Subcutaneous abdominal adipose tissue (tissue), 5 donors: ENCODE results near the gene DPYSL4.

Source experiments
- H3K27ac ChIP-seq: one replicate; pipeline ENCODE4 v1.7.0; 2013; ENCODE audit warnings: low read depth, mild to moderate bottlenecking, inconsistent platforms, low read length, moderate library complexity
- H3K27me3 ChIP-seq, 5 donors: one replicate each; pipeline ENCODE4 v1.7.0; 2013; ENCODE audit warnings: low read length in 5 of 5, inconsistent platforms in 1 of 5; ENCODE audit not compliant: control insufficient read depth in 5 of 5, insufficient read depth in 4 of 5
- H3K36me3 ChIP-seq, 5 donors: one replicate each; pipeline ENCODE4 v1.7.0; 2013; ENCODE audit warnings: low read length in 5 of 5; ENCODE audit not compliant: control insufficient read depth in 5 of 5, insufficient read depth in 5 of 5
- H3K4me1 ChIP-seq, 5 donors: one replicate each; pipeline ENCODE4 v1.7.0; 2013; ENCODE audit warnings: low read length in 5 of 5, mild to moderate bottlenecking in 3 of 5, moderate library complexity in 1 of 5; ENCODE audit not compliant: control insufficient read depth in 5 of 5, insufficient read depth in 5 of 5
- H3K4me3 ChIP-seq, 5 donors: one replicate each; pipeline ENCODE4 v1.7.0; 2013; ENCODE audit warnings: low read length in 5 of 5, low read depth in 1 of 5
- H3K9ac ChIP-seq, 5 donors: one replicate each; pipeline ENCODE4 v1.7.0; 2013; ENCODE audit warnings: low read length in 5 of 5, mild to moderate bottlenecking in 4 of 5, moderate library complexity in 3 of 5
- H3K9me3 ChIP-seq, 5 donors: one replicate each; pipeline ENCODE4 v1.7.0; 2013; ENCODE audit warnings: low read length in 5 of 5; ENCODE audit not compliant: control insufficient read depth in 5 of 5
- donor health status: healthy.
- donor health status: healthy.
- donor health status: healthy.
- donor health status: healthy.
- donor health status: healthy.

Gene DPYSL4

DNA sequence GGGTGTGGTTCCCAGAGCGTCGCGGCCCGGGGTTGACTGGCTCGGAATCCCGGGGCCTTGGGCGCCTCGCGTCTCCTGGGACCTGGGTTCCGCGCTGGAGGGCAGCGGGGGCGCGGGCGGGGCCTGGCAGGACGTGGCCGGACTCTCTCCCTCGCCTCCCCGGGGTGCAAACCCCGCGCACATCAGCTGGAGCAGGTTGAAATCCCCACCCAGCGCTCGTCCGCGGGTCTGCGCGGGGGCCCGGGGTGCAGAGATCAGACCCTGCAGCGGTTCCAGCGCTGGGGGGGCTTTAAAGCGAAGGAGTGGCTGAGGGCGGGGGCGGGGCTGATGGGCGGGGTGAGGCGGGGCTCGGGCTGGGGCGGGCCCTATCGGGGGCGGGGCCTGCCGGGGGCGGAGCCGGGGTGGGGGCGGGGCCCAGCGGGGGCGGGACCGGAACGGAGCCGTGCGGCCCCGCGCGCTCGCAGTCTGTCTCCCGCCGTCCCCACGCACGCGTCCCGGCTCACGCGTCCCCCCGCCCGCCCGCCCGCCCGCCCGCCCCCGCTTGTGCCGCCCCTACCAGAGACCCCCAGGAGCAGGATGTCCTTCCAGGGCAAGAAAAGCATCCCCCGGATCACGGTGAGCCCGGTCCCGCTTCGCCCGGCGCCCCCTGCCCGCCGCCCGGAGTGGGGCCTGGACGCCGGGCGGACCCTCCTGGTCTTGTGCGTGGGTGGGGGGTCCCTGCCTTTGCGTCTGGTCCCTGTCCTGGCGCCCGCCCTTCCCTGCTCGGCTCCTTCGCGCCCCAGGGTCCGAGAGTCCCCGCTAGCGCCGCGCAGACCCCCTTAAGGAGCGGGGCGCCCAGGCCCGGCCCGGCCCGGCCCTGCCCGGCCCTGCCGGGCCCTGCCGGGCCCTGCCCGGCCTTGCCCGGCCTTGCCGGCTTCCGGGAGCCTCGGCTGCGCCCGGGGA lies at the start of gene DPYSL4:
Gene DPYSL4, plus strand, starts transcription at position 461 of the 942 bp plus-strand sequence. Its CDS starts 116 bp downstream, at position 577.
- peaks cover 10 to 46% (median 43%) of the 10 kb centered on the region in 5 donors for H3K27me3 ChIP-seq

GRCh38 chr10:132137111-132138072 lies 49.4 kb upstream of the DPYSL4 start:
- H3K36me3 ChIP-seq = peaks cover 0 to 3% (median 0%) of the 10 kb centered on the region in 5 donors
- H3K4me3 ChIP-seq = no peak overlapping the region
- H3K4me1 ChIP-seq = peaks cover 0 to 2% (median 0%) of the 10 kb centered on the region in 5 donors
- no peaks in the 10 kb centered on the region for H3K9me3 ChIP-seq
- H3K27ac ChIP-seq = no peak overlapping the region
- no peak overlapping the region for H3K9ac ChIP-seq
- peaks cover 0 to 15% (median 5%) of the 10 kb centered on the region in 5 donors for H3K27me3 ChIP-seq

More for the DNA sequence above, at the start of gene DPYSL4:
- H3K4me1 ChIP-seq = peaks cover 0 to 26% (median 21%) of the 10 kb centered on the region in 5 donors
- H3K9ac ChIP-seq = no peak within 1 kb of the TSS
- peak within 1 kb of the TSS in 3 of 5 donors; percentile 45 to 56 (median 47) for H3K4me3 ChIP-seq
- H3K36me3 ChIP-seq = no peaks in the 10 kb centered on the region
- no peaks in the 10 kb centered on the region for H3K9me3 ChIP-seq
- no peak within 1 kb of the TSS for H3K27ac ChIP-seq

DNA sequence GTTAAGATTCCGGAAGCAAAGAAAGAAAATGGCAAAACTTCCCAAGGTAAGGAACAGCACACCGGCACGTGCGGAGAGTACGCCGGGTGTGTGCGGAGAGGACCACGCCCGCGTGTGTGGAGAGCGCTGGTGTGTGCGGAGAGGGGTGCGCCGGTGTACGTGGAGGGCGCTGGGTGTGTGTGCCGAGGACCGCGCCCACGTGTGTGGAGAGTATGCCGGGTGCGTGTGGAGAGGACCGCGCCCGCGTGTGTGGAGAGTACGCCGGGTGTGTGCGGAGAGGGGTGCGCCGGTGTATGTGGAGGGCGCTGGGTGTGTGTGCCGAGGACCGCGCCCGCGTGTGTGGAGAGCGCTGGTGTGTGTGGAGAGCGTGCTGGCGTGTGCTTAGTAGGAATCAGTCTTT lies 48.6 kb upstream of the DPYSL4 start:
- peaks cover 0 to 3% (median 0%) of the 10 kb centered on the region in 5 donors for H3K36me3 ChIP-seq
- H3K27me3 ChIP-seq = peaks cover 0 to 14% (median 8%) of the 10 kb centered on the region in 5 donors
- peaks cover 0 to 3% (median 0%) of the 10 kb centered on the region in 5 donors for H3K4me1 ChIP-seq

DNA sequence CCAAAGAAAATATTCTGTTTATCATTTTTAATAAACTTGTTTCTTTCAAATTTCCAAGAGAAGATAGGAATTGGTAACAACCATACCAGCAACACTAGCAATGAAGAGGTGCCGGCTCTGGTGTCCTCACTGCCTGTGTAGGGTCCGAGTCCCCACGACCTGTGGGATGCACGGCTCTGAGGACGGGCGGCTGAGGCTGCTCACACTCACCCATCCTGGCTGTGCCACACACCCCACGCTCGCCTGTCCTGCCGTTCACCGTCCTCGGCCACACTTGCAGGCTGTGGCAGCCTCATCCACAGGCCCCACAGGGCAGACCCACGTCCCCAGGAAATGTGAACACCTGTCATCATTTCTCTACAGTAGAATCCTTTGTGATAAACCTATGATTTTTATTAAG lies 48.2 kb upstream of the DPYSL4 start:
- Histone ChIP-seq H3K27ac (no peak overlapping the region), H3K4me3 (no peak overlapping the region), H3K36me3 (peaks cover 0 to 3% (median 0%) of the 10 kb centered on the region in 5 donors), H3K9ac (no peak overlapping the region), H3K4me1 (peaks cover 0 to 3% (median 0%) of the 10 kb centered on the region in 5 donors), H3K27me3 (peaks cover 0 to 12% (median 6%) of the 10 kb centered on the region in 5 donors), H3K9me3 (no peaks in the 10 kb centered on the region)

More for the DNA sequence above, 48.6 kb upstream of the DPYSL4 start:
- Histone ChIP-seq H3K9me3 (no peaks in the 10 kb centered on the region), H3K9ac (no peak overlapping the region), H3K27ac (no peak overlapping the region), H3K4me3 (no peak overlapping the region)

- Histone ChIP-seq H3K27ac (no peak overlapping the region), H3K36me3 (peaks cover 0 to 3% (median 0%) of the 10 kb centered on the region in 5 donors), H3K27me3 (peaks cover 0 to 9% (median 7%) of the 10 kb centered on the region in 5 donors), H3K9ac (no peak overlapping the region), H3K9me3 (no peaks in the 10 kb centered on the region), H3K4me3 (no peak overlapping the region), H3K4me1 (peaks cover 0 to 3% (median 0%) of the 10 kb centered on the region in 5 donors)
Measured at GRCh38 chr10:132139526-132139925, 47.2 kb upstream of the DPYSL4 start.

DNA sequence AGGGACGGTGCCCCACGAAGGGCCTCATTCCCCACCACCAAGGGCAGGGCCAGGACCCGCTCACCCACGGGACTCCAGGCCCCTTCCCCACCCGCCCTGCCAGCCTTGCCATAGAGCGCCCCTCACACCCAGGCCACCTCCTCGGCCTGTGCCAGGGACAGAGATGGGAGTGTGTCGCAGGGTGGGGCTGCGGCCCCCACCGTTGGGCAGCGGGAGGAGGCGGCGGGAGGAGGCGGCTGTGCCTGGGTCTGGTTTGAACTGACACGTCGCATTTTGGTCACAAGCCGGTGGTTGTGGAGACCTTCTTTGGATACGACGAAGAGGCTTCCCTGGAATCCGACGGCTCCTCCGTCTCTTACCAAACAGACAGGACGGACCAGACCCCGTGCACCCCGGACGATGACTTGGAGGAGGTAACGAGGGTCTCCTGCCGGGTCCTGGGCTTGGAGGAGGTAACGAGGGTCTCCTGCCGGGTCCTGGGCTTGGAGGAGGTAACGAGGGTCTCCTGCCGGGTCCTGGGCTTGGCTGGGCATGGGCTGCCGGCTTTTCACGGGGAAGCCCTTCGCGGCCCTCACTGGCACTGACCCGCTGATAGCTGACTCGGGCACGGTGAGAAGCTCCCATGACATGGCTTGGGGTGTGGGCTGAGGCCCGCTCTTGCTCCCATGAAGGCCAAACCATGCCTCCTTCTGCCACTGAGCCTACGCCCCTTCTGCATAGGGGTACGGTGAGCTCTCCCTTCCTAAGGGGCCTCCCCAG lies 46.4 kb upstream of the DPYSL4 start:
- H3K36me3 ChIP-seq = peaks cover 0 to 3% (median 0%) of the 10 kb centered on the region in 5 donors
- H3K9me3 ChIP-seq = no peaks in the 10 kb centered on the region
- H3K27me3 ChIP-seq = peaks cover 0 to 9% (median 7%) of the 10 kb centered on the region in 5 donors
- no peak overlapping the region for H3K27ac ChIP-seq
- H3K4me1 ChIP-seq = peaks cover 0 to 3% (median 0%) of the 10 kb centered on the region in 5 donors
- H3K4me3 ChIP-seq = no peak overlapping the region
- H3K9ac ChIP-seq = no peak overlapping the region

- Histone ChIP-seq H3K9me3 (no peaks in the 10 kb centered on the region), H3K36me3 (peaks cover 0 to 2% (median 0%) of the 10 kb centered on the region in 5 donors), H3K4me3 (no peak overlapping the region), H3K4me1 (peaks cover 0 to 3% (median 0%) of the 10 kb centered on the region in 5 donors), H3K27me3 (peaks cover 0 to 9% (median 7%) of the 10 kb centered on the region in 5 donors), H3K9ac (no peak overlapping the region), H3K27ac (no peak overlapping the region)
Measured at GRCh38 chr10:132141076-132141475, 45.7 kb upstream of the DPYSL4 start.

DNA sequence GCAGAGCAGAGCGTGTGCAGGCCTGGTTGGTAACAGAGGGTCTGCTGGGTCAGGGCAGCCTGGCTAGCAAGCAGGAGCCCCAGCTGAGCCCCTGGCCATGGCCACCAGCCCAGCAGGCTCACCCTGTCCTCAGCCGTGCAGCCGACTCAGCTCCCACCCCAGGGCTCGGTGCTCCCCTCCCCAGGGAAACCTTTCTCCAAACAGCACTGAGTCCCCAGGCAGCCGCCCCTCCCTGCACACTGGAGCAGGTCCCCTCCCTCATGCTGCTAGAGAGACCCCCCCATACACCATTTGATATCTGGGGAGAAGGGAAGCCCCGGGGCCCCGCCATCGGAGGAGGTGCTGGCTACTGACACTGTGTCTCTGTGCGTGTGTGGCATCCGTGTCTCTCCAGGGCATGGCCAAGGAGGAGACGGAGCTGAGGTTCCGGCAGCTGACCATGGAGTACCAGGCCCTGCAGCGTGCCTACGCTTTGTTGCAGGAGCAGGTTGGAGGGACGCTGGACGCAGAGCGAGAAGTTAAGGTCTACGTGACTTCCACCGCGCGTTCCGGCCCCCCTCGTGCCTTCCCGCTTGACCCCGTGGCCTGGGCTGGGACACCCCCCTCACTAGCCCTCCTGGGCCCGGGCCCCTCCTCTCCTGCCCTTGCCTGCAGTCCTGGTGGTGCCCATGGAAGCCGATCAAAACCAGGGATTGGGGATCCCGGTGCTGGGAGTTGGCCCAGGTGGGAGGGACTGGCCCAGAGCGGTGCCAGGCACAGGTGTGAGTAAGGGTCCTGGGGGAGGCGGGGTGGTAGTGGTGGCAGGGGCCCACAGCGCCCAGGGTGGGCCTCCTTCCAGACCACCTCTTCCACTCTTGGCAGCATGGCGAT lies 45.0 kb upstream of the DPYSL4 start:
- peaks cover 0 to 3% (median 0%) of the 10 kb centered on the region in 5 donors for H3K4me1 ChIP-seq
- peaks cover 0 to 1% (median 0%) of the 10 kb centered on the region in 5 donors for H3K36me3 ChIP-seq
- no peak overlapping the region for H3K9ac ChIP-seq
- H3K4me3 ChIP-seq = no peak overlapping the region
- no peaks in the 10 kb centered on the region for H3K9me3 ChIP-seq
- no peak overlapping the region for H3K27ac ChIP-seq
- H3K27me3 ChIP-seq = peaks cover 0 to 13% (median 7%) of the 10 kb centered on the region in 5 donors
